Transverse colon (tissue), 4 donors: ENCODE data around the gene TNFRSF18. TPM values are rescaled to one million over a fixed set of nuclear protein-coding genes. Genes with fewer than 3 reads are reported as not detected.

Source experiments
- DNase-seq: peaks from one replicate; pipeline ENCODE4 v3.0.0-alpha.2; 2019
- H3K27ac ChIP-seq, 4 donors: fragments of 200-600 bp; sonication (generic); 2 replicates each; pipeline ENCODE4 v1.5.1; 2016 to 2018; ENCODE audit warnings: inconsistent platforms in 4 of 4
- H3K27me3 ChIP-seq: fragments of 200-600 bp; sonication (generic); 2 replicates; pipeline ENCODE4 v1.5.1; 2017; ENCODE audit warnings: inconsistent platforms
- H3K36me3 ChIP-seq, 4 donors: fragments of 200-600 bp; sonication (generic); 2 replicates each; pipeline ENCODE4 v1.5.1; 2017 to 2019; ENCODE audit warnings: inconsistent platforms in 4 of 4
- H3K4me1 ChIP-seq, 4 donors: fragments of 200-600 bp; sonication (generic); 2 replicates each; pipeline ENCODE4 v1.5.1; 2017 to 2020; ENCODE audit warnings: inconsistent platforms in 4 of 4
- H3K4me3 ChIP-seq, 4 donors: fragments of 200-600 bp; sonication (generic); 1 replicate in 1 of 4; 2 replicates in 3 of 4; pipeline versions ENCODE4 v1.5.1 to v1.6.1; 2017 to 2019; ENCODE audit warnings: inconsistent platforms in 4 of 4
- H3K9me3 ChIP-seq, 2 donors: fragments of 200-600 bp; sonication (generic); 2 replicates each; pipeline ENCODE4 v1.5.1; 2017 to 2019; ENCODE audit warnings: inconsistent platforms in 2 of 2
- EP300 ChIP-seq: sonication (generic); formaldehyde crosslinking; IDR thresholded peaks from one replicate; pipeline ENCODE4 v1.6.1; 2017; ENCODE audit warnings: antibody characterized with exemption, low read depth
- POLR2A ChIP-seq: fragments of 450-650 bp; IDR thresholded peaks from one replicate; pipeline ENCODE4 v1.6.1; 2016; ENCODE audit warnings: antibody characterized with exemption, mild to moderate bottlenecking, moderate library complexity
- POLR2AphosphoS5 ChIP-seq, 3 donors: sonication (generic); formaldehyde crosslinking; IDR thresholded peaks; one replicate each; pipeline ENCODE4 v1.6.1; 2016; ENCODE audit warnings: antibody characterized with exemption in 3 of 3
- WGBS, 2 donors: methylation state at CpG; one replicate each; pipeline ENCODE4 v1.1.5; 2018; ENCODE audit warnings: low coverage in 1 of 2; 5-methylcytosine and 5-hydroxymethylcytosine counted together
- in situ Hi-C, 4 donors: fragments of 200-750 bp; cut with MboI; loops; one replicate each; pipeline versions ENCODE4 v1.15.0 to v1.15.1; 2017; ENCODE audit warnings: low sequenced_read_pairs in 3 of 4, low pct_ligation_motif_present in 1 of 4, low pct_unique_long_range_greater_than_20kb in 1 of 4
- intact Hi-C: fragments of 100-400 bp; cut with DNase I; formaldehyde crosslinking; loops from one replicate; pipeline ENCODE4 v1.15.1; 2023; ENCODE audit warnings: low total_unique reads
- total RNA-seq, 4 donors: library from RNA; depleted of rRNA; stranded (reverse); fragments of >200 nt; gene quantifications; one replicate each; pipeline ENCODE4 v1.1.0, GENCODE V29; 2016
- TF ChIP-seq, protein P1 (sequence below), 5 experiments: fragments of 200-600 bp in 3 of 5; fragments of 450-650 bp in 2 of 5; sonication (generic) in 3 of 5; IDR thresholded peaks; 1 replicate in 2 of 5; 2 replicates in 3 of 5; pipeline ENCODE4 v1.5.1; 2016 to 2017; ENCODE audit warnings: antibody characterized with exemption in 5 of 5, inconsistent platforms in 3 of 5, mild to moderate bottlenecking in 2 of 5, moderate library complexity in 1 of 5

The TNFRSF18 gene
- total RNA-seq, 4 donors from 2014 or later: 3.3 to 7.9 TPM; not detected in 2

DNA sequence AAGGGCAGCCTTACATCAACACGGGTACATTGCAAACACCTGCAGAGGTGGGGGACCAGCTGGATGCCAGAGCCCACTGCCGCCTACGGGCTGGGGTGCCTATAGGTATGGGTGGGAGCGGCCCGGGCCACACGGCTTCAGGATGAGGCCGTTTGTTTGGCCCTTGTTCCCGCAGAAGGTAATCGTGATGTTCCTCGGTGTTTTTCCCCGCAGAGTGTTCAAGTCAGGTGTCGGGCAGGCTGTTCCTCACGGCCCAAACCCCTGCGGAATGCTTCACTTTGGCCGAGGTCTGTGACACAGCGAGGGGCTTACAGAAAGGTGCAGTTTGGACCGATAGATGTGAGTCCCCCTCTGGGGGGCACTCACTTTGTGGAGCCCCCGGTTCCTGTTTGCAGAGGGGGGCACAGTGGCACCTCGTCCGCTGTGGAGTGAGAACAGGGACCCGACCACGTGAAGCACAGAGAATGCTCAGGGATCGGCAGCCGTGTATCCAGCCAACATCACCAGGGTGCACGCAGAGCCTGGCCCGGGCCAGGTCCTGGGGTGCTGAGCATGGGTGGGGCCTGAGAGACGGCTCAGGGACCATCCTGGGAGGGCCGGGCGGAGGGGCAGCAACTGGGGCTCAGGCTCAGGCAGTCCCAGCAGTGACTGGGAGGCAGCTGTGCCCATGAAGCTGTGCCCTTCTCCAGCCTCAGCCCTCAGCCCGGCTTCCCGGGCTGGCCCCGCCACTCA lies 33.2 kb downstream of the TNFRSF18 start:
- intact Hi-C loops: no loop called here

DNA sequence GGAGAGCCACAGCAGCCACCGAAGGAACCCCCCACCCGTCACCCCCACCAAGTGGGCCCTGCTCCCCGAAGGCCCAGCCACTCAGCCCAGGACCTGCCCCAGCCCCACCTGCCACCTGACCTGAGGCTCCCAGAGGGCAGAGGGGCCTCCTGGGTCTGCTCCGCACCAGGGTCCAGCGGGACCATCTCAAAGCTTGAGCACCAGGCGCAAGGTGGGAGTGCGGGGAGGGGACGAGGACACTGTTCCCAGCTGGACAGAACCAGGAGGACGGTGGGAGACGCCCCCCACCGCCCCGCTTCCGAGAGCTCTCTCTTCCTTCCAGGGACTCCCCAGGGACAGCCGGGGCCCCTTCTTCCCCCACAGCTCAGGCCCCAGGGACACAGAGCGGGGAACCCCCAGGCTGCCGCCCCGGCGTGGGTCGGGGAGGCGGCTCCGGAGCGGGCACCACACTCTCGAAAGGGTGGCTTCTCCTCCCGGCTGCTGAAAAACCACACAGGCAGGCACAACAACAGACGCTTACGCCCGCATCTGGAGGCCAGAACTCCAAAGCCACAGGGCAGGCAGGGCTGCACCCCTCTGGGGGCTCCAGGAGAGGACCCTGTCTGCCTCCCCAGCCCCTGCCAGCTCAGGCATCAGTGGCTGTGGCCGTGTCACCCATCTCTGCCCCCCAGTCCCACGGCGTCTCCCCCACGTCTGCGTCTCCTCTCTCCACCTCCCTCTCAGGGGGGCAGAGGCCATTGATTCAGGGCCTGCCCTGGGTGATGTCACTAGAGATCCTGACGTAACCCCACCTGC lies 34.6 kb downstream of the TNFRSF18 start:
- peaks cover 54% of the 10 kb centered on the region for H3K27me3 ChIP-seq
- no peaks in the 10 kb centered on the region for H3K9me3 ChIP-seq
- H3K27ac ChIP-seq: no peak overlapping the region
- intact Hi-C loops (no loop called here), in situ Hi-C loops (no loop called here)
- H3K4me3 ChIP-seq: no peak overlapping the region
- peaks cover 0 to 20% (median 5%) of the 10 kb centered on the region in 4 donors for H3K4me1 ChIP-seq
- WGBS, 2 donors: 50% methylated on average over 31 of the region's 33 CpGs; no CpG with 5 or more reads in 1 of the 2 donors
- TF ChIP-seq, protein P1, sequence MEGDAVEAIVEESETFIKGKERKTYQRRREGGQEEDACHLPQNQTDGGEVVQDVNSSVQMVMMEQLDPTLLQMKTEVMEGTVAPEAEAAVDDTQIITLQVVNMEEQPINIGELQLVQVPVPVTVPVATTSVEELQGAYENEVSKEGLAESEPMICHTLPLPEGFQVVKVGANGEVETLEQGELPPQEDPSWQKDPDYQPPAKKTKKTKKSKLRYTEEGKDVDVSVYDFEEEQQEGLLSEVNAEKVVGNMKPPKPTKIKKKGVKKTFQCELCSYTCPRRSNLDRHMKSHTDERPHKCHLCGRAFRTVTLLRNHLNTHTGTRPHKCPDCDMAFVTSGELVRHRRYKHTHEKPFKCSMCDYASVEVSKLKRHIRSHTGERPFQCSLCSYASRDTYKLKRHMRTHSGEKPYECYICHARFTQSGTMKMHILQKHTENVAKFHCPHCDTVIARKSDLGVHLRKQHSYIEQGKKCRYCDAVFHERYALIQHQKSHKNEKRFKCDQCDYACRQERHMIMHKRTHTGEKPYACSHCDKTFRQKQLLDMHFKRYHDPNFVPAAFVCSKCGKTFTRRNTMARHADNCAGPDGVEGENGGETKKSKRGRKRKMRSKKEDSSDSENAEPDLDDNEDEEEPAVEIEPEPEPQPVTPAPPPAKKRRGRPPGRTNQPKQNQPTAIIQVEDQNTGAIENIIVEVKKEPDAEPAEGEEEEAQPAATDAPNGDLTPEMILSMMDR (IDR thresholded peaks at IDR 0.05): no peak
- TF ChIP-seq POLR2AphosphoS5 (IDR thresholded peaks at IDR 0.05) (no peak), EP300 (no peak)
- no peak for DNase-seq
- no peaks in the 10 kb centered on the region for H3K36me3 ChIP-seq

More for the DNA sequence above, 33.2 kb downstream of the TNFRSF18 start:
- Histone ChIP-seq H3K36me3 (no peaks in the 10 kb centered on the region), H3K27ac (no peak overlapping the region), H3K27me3 (peaks cover 59% of the 10 kb centered on the region), H3K4me3 (no peak overlapping the region), H3K9me3 (no peaks in the 10 kb centered on the region), H3K4me1 (peaks cover 0 to 9% (median 0%) of the 10 kb centered on the region in 4 donors)
- WGBS, 2 donors: 68% methylated on average over 32 of the region's 32 CpGs; no CpG with 5 or more reads in 1 of the 2 donors
- no peak for DNase-seq
- in situ Hi-C loops: no loop called here
- TF ChIP-seq POLR2AphosphoS5 (IDR thresholded peaks at IDR 0.05): no peak
- TF ChIP-seq, protein P1 (IDR thresholded peaks at IDR 0.05): no peak
- TF ChIP-seq POLR2A: no peak
- no peak for TF ChIP-seq EP300

DNA sequence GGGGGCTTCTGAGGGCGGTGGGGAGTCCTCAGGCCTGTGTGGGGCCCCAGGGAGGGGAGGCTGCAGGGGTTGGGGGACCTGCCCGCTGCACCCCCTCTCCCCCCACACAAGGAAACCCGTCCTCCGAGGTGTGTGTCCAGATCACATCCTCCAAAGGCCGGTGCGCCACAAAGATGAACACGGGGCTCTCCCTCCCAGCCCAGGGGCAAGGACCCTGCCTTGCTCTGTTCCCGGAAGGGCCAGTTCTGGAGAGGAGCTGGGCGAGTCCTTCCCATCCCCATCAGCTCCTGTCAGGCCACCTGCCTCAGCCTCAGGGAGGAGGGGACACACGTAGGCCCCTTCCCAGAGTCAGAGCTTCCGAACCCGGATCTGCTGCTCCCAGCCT lies 35.2 kb downstream of the TNFRSF18 start:
- H3K27me3 ChIP-seq: peaks cover 53% of the 10 kb centered on the region
- WGBS, 2 donors: 54% methylated on average over 12 of the region's 12 CpGs; no CpG with 5 or more reads in 1 of the 2 donors
- peak overlapping the region in 1 of 4 donors; percentile 98 for H3K27ac ChIP-seq
- H3K4me1 ChIP-seq: peaks cover 0 to 20% (median 8%) of the 10 kb centered on the region in 4 donors
- H3K9me3 ChIP-seq: no peaks in the 10 kb centered on the region
- intact Hi-C loops (no loop called here), in situ Hi-C loops (no loop called here)
- H3K4me3 ChIP-seq: no peak overlapping the region
- TF ChIP-seq POLR2AphosphoS5 (IDR thresholded peaks at IDR 0.05) (no peak), POLR2A (no peak), EP300 (no peak)
- TF ChIP-seq, protein P1 (IDR thresholded peaks at IDR 0.05): no peak
- no peak for DNase-seq
- H3K36me3 ChIP-seq: no peaks in the 10 kb centered on the region
